ENCODE data around the gene CCL2. TPM values are rescaled to one million over a fixed set of nuclear protein-coding genes. Genes with fewer than 3 reads are reported as not detected.

Gene CCL2
- total RNA-seq, 1 donor from 2014 or later, result 7.0 TPM

DNA sequence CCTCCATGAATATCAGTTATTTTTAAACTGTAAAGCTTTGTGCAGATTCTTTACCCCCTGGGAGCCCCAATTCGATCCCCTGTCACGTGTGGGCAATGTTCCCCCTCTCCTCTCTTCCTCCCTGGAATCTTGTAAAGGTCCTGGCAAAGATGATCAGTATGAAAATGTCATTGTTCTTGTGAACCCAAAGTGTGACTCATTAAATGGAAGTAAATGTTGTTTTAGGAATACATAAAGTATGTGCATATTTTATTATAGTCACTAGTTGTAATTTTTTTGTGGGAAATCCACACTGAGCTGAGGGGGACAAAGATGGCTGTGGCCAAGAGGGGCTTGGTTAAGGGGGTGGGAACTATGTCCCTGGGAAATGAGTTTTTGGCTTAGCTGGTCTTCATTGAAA, 32.8 kb downstream of the CCL2 start:
- no peaks in the 10 kb centered on the region for H3K9me3 ChIP-seq (ENCODE audit: low read depth)
- no peak overlapping the region for H3K9ac ChIP-seq
- H3K27me3 ChIP-seq, result no peaks in the 10 kb centered on the region
- no peak overlapping the region for H3K4me3 ChIP-seq
- TF ChIP-seq EZH2phosphoT487 (IDR thresholded peaks at IDR 0.05) (no peak), EZH2 (IDR thresholded peaks at IDR 0.05) (no peak)
- TF ChIP-seq, protein P1, sequence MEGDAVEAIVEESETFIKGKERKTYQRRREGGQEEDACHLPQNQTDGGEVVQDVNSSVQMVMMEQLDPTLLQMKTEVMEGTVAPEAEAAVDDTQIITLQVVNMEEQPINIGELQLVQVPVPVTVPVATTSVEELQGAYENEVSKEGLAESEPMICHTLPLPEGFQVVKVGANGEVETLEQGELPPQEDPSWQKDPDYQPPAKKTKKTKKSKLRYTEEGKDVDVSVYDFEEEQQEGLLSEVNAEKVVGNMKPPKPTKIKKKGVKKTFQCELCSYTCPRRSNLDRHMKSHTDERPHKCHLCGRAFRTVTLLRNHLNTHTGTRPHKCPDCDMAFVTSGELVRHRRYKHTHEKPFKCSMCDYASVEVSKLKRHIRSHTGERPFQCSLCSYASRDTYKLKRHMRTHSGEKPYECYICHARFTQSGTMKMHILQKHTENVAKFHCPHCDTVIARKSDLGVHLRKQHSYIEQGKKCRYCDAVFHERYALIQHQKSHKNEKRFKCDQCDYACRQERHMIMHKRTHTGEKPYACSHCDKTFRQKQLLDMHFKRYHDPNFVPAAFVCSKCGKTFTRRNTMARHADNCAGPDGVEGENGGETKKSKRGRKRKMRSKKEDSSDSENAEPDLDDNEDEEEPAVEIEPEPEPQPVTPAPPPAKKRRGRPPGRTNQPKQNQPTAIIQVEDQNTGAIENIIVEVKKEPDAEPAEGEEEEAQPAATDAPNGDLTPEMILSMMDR (IDR thresholded peaks at IDR 0.05), result no peak
- H3K27me3 Mint-ChIP-seq (ENCODE audit: insufficient read depth, low read depth), result peaks cover 2% of the 10 kb centered on the region
- no peaks in the 10 kb centered on the region for H3F3A ChIP-seq (ENCODE audit: low read depth)
- H4K20me1 ChIP-seq (ENCODE audit: low read depth), result no peaks in the 10 kb centered on the region
- no peak for DNase-seq (ENCODE audit: low spot score)
- peaks cover 2% of the 10 kb centered on the region for H3K9me3 Mint-ChIP-seq
- no peak overlapping the region for H3K4me3 Mint-ChIP-seq
- no peaks in the 10 kb centered on the region for H3K4me1 Mint-ChIP-seq
- H3K79me2 ChIP-seq (ENCODE audit: low read depth), result no peaks in the 10 kb centered on the region
- no peaks in the 10 kb centered on the region for H3K4me1 ChIP-seq
- no peak overlapping the region for H2AFZ ChIP-seq (replicated peaks)
- H3K4me2 ChIP-seq, result no peak overlapping the region
- no peak overlapping the region for H3K27ac Mint-ChIP-seq
- no peak overlapping the region for H3K27ac ChIP-seq
- no peaks in the 10 kb centered on the region for H3K36me3 Mint-ChIP-seq
- no peaks in the 10 kb centered on the region for H3K36me3 ChIP-seq

DNA sequence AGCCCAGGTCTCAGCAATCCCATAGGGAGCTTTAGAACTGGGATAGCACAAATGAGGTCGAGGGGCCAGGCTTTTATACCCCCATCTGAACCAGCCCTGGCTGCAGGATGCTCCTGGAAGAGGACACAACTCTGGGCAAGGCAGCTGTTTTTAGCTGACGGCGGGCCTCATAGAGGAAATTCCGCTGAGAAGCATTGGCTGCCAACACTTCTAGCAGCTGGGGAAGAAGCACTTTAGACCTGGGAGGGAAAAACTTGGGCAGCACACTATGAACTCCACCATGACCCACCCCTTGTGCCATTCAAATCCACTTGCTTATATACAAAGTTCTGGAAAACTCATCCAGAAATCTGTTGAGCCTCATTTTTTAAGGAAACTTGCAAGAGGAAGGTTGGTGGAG, 35.5 kb downstream of the CCL2 start:
- H3F3A ChIP-seq (ENCODE audit: low read depth), result no peaks in the 10 kb centered on the region
- H2AFZ ChIP-seq (replicated peaks), result no peak overlapping the region
- no peak overlapping the region for H3K4me2 ChIP-seq
- H3K4me3 Mint-ChIP-seq, result no peak overlapping the region
- H3K4me1 Mint-ChIP-seq, result no peaks in the 10 kb centered on the region
- H3K79me2 ChIP-seq (ENCODE audit: low read depth), result no peaks in the 10 kb centered on the region
- peaks cover 2% of the 10 kb centered on the region for H3K9me3 Mint-ChIP-seq
- no peak overlapping the region for H3K27ac ChIP-seq
- peaks cover 2% of the 10 kb centered on the region for H3K27me3 Mint-ChIP-seq (ENCODE audit: insufficient read depth, low read depth)
- no peak overlapping the region for H3K4me3 ChIP-seq
- no peak overlapping the region for H3K27ac Mint-ChIP-seq
- H3K27me3 ChIP-seq, result no peaks in the 10 kb centered on the region
- no peak for DNase-seq (ENCODE audit: low spot score)
- no peaks in the 10 kb centered on the region for H4K20me1 ChIP-seq (ENCODE audit: low read depth)
- H3K36me3 Mint-ChIP-seq, result no peaks in the 10 kb centered on the region
- H3K36me3 ChIP-seq, result no peaks in the 10 kb centered on the region
- TF ChIP-seq EZH2phosphoT487 (IDR thresholded peaks at IDR 0.05) (no peak), EZH2 (IDR thresholded peaks at IDR 0.05) (no peak)
- TF ChIP-seq, protein P1 (IDR thresholded peaks at IDR 0.05), result no peak
- H3K4me1 ChIP-seq, result no peaks in the 10 kb centered on the region
- H3K9ac ChIP-seq, result no peak overlapping the region
- H3K9me3 ChIP-seq (ENCODE audit: low read depth), result no peaks in the 10 kb centered on the region

DNA sequence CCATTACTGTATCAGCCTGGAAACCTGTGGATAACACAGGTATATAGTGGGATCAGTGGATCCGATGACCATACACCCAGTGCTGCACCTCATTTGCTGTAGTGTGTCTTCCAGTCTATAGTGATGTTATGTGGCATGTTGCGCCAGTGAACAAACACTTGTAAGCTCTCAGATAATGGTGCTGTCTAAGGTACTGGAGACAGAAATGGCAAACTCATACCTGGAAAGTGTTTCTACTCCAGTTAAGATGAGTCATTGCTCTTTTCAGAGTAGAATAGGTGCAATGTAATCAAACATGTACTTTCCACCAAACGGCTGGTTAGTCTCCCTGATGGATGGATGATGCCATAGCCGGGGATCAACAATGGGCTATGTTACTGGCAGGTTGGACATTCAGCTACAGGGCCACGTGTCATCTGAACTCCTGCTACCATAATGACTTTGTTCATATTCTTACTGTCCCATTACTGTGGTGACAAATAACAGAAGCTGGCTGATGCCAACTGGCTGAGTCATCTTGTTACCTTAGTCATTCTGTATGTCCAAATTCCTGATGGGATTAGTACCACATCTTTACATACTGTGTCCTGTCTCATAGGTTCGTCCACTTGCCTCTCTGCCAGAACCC, 36.8 kb downstream of the CCL2 start:
- no peaks in the 10 kb centered on the region for H3K36me3 ChIP-seq
- no peaks in the 10 kb centered on the region for H3K4me1 ChIP-seq
- no peak overlapping the region for H3K9ac ChIP-seq
- no peak overlapping the region for H3K4me3 ChIP-seq
- DNase-seq (ENCODE audit: low spot score), result no peak
- no peaks in the 10 kb centered on the region for H3K9me3 ChIP-seq (ENCODE audit: low read depth)
- H3K4me3 Mint-ChIP-seq, result no peak overlapping the region
- no peaks in the 10 kb centered on the region for H3F3A ChIP-seq (ENCODE audit: low read depth)
- no peak overlapping the region for H3K27ac ChIP-seq
- H2AFZ ChIP-seq (replicated peaks), result no peak overlapping the region
- no peaks in the 10 kb centered on the region for H4K20me1 ChIP-seq (ENCODE audit: low read depth)
- no peaks in the 10 kb centered on the region for H3K27me3 ChIP-seq
- H3K79me2 ChIP-seq (ENCODE audit: low read depth), result no peaks in the 10 kb centered on the region
- peaks cover 2% of the 10 kb centered on the region for H3K27me3 Mint-ChIP-seq (ENCODE audit: insufficient read depth, low read depth)
- H3K9me3 Mint-ChIP-seq, result peaks cover 2% of the 10 kb centered on the region
- no peaks in the 10 kb centered on the region for H3K4me1 Mint-ChIP-seq
- TF ChIP-seq, protein P1 (IDR thresholded peaks at IDR 0.05), result no peak
- no peak for TF ChIP-seq EZH2phosphoT487 (IDR thresholded peaks at IDR 0.05)
- TF ChIP-seq EZH2 (IDR thresholded peaks at IDR 0.05), result no peak
- H3K27ac Mint-ChIP-seq, result no peak overlapping the region
- H3K36me3 Mint-ChIP-seq, result no peaks in the 10 kb centered on the region
- no peak overlapping the region for H3K4me2 ChIP-seq

Measured in neural progenitor cell (in vitro differentiated cells).